G401 (cell line): ENCODE data around the gene ITGA3. TPM values are rescaled to one million over a fixed set of nuclear protein-coding genes. Genes with fewer than 3 reads are reported as not detected.

Experiments
- DNase-seq: peaks from one replicate; pipeline ENCODE4 v3.0.0-alpha.2; 2015; ENCODE audit warnings: low spot score
- in situ Hi-C: cut with HindIII; loops from 2 replicates; pipeline ENCODE4 v1.10.0; 2016; ENCODE audit warnings: low sequenced_read_pairs, mixed read lengths
- total RNA-seq: library from RNA; depleted of rRNA; stranded (reverse); fragments of >200 nt; shearing (Covaris generic); gene quantifications from 2 replicates; pipeline ENCODE4 v1.2.3, GENCODE V29; 2014

The ITGA3 gene
- total RNA-seq, 1 experiment from 2014 or later: 12.2 TPM

DNA sequence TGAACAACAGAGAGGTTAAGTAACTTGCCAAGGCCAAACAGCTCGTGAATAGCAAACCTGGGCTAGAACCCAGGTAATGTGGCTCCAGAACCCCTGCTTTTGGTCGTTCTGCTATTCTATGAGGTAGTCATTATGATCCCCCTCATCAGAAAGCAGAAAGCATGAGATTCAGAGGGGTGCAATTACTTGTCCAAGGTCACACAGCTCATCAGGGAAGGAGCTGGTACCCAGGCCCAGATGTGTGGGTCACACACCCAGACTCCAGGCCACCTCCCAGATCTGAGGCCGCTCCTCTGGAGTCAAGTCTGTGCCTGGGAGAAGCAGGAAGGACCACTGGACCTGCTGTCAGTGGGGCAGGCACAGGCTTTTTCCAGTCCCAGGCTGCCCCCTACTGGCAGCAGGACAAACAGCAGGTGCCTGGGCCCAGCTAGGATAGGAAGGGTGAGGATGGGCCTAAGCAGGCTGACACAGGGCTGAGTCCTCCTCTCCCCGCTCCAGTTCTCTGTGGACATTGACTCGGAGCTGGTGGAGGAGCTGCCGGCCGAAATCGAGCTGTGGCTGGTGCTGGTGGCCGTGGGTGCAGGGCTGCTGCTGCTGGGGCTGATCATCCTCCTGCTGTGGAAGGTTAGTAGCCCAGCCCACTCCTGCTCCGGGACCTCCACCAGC is 31.5 kb downstream of the ITGA3 start:
- DNase-seq: peak; percentile 63
- in situ Hi-C loops: no loop called here

- in situ Hi-C loops: no loop called here
- DNase-seq: no peak
Measured at GRCh38 chr17:50087912-50088405, 32.0 kb downstream of the ITGA3 start.

GRCh38 chr17:50088952-50089825 is 33.3 kb downstream of the ITGA3 start:
- in situ Hi-C loops: no loop called here
- no peak for DNase-seq

- no peak for DNase-seq
- in situ Hi-C loops: no loop called here
Measured at GRCh38 chr17:50090071-50090470, 34.2 kb downstream of the ITGA3 start.

DNA sequence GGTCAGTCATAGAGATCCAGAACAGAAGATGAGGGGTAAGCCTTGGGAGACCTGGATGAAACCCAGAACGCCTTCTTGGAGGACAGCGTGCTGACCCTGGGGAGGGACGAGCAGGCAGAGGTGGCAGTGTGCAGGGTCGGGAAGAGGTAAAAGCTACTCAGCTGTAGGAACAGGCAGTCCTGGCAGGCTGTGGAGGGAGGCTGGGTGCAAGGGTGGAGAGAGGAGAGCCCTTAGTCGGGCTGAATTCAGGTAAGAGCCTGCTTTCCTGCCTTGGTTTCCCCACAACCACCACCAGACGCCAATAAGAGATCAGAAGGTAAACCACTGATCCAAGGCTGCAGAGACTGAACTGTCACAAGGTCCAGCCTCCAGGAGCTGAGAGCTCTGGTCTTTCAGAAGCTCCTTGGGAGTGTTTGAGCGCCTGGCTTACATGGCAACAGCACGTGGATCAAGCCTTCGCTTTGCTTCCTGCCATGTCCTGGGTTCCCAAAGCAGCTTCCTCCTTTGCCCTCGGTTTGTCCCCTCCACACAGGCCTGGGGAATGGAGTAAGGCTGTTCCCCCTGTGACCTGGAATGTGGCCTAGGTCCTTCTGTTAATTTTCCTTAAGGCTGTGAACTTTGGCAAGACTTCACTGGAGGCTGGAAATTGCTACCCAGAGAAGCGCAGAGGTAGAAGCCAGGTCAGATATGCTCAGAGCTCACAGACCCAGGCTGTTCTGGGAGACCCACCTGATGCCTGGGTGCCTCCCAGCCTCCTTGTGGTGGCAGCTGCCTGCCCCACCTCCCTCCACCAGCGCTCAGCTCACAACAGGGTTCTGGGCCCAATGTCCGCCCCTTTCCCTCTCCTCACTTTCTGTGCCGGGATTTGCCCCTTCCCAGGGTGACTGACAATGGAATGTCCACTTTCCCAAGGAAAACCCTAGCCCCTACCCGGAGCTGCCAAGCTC is 35.3 kb downstream of the ITGA3 start:
- in situ Hi-C loops: no loop called here
- no peak for DNase-seq

GRCh38 chr17:50091918-50092285 is 36.0 kb downstream of the ITGA3 start:
- no peak for DNase-seq
- in situ Hi-C loops: no loop called here

- in situ Hi-C loops: no loop called here
Measured at GRCh38 chr17:50093246-50093645, 37.3 kb downstream of the ITGA3 start.

GRCh38 chr17:50093807-50094206 is 37.9 kb downstream of the ITGA3 start:
- in situ Hi-C loops: no loop called here
- DNase-seq: no peak

More at GRCh38 chr17:50093246-50093645, 37.3 kb downstream of the ITGA3 start:
- no peak for DNase-seq

DNA sequence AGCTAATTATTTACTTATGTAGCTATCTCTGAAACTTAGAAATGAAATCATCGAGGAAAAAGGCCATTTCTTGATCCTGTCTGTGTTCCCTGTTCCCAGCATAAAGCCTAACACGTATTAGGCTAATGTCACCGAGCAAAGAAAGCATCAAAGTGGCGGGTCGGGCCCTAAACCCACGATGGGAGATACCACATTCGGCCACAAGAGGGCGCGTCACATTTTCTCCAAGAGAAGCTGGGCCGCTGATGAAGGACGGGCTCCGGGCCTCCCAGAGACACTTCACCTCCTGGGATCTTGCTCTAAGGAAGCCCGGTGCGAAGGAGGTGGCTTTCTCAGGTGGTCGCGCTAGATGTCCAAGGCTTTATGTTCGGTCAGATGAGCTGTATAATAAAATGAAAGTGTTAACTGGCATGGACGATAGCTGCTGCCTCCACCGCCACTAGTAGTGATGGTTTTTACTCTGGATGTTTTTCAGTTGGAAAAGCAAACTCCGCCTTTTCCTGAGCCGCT is 38.4 kb downstream of the ITGA3 start:
- in situ Hi-C loops: no loop called here
- DNase-seq: peak; percentile 96

DNA sequence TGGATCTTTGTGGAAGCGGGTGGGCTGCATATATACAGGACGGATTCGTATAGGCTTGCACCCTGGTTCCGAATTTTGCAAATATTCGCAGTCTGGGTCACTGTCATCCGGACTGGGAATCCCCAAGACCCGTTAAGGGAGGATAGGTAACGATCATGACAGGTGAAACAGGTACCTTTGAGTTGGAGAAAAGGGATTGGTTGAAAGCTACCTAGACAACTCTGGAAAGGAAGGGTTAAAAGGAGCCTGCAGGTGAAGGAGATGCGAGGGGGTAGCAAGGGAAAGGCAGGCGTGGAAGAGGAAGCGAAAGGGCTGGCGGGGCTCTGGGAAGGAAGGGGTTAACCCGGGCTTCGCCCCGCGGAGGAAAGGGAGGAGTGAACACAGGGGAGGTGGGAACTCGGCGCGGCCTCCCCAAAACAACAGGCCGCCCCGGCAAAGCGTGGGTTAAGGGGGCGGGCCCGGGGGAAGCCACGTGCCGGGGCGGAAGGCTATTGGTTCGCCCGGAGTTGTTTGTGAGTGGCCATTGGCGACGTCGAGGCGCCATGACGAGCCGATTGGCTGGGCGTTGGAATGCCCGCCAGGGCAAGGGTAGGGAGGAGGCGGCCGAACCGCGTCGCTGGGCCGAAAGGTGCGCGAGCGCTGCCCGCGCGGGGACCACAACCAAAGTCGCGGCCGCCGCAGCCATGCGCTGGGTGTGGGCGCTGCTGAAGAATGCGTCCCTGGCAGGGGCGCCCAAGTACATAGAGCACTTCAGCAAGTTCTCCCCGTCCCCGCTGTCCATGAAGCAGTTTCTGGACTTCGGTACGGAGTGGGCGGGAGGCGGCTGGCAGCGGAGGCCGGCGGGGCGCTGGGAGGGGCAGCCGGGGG is 39.1 kb downstream of the ITGA3 start, which contains the start of gene PDK2:
Gene PDK2 (plus strand): TSS at position 599 of the 867 bp plus-strand sequence. CDS start 85 bp downstream, at position 684.
- in situ Hi-C loops: no loop called here
- DNase-seq: peak; percentile 97

GRCh38 chr17:50095626-50096037 is 39.7 kb downstream of the ITGA3 start:
- in situ Hi-C loops: no loop called here
- DNase-seq: no peak

DNA sequence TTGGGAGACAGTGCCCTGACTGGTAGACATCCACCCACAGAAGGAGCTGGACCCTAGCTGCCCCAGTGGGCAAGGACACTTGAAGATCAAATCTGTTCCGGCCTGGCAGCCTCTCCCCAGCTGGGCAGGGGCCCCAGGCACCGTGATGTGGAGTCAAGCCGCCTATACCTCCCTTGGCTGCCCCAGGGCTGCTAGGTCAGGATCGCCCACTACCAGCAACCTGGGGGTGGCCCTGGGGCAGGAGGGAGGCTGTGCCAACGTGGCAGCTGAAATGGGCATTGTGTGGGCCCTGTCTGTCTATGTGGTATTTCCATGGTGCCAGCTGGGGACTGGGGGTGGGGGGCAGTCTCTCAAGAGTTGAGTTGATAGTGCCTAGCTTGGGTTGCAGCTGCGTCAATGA is 40.2 kb downstream of the ITGA3 start:
- no peak for DNase-seq
- in situ Hi-C loops: no loop called here

GRCh38 chr17:50096758-50097157 is 40.8 kb downstream of the ITGA3 start:
- DNase-seq: no peak
- in situ Hi-C loops: no loop called here

DNA sequence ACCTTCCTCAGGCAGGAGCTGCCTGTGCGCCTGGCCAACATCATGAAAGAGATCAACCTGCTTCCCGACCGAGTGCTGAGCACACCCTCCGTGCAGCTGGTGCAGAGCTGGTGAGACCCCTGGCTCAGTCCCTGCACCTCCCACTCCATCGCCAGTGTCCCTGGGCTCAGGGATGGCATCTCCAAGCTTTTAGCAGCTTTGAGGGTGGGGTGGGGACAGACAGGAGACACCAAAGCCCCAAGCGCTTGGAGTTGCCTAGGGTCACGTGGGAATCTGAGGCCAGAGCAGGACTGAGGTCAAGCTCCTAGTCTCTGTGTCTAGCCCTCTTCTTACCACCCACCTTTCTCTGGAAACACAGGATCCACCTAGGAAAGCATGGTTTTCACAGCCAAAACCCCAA is 41.5 kb downstream of the ITGA3 start:
- no peak for DNase-seq
- in situ Hi-C loops: no loop called here

- DNase-seq: no peak
- in situ Hi-C loops: no loop called here
Measured at GRCh38 chr17:50097926-50098325, 42.0 kb downstream of the ITGA3 start.

DNA sequence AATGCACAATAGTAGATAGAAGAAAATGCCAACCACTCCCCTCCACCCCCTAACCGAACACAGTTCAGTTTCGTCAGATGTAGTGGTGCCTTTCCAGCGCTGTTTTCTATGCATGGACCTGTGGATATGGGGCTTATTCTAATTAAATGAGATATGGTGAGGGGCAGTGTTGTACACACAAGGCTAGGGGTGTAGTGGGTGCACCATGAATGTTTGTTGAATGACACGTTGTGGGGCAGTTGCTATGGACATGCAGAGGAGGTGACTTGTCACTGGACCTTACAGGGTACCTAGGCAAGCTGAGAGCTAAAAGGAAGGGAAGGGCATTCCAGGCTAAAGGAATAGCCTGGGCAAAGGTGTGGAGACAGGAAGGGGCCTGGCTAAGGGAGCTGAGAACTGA is 42.7 kb downstream of the ITGA3 start:
- in situ Hi-C loops: no loop called here

DNA sequence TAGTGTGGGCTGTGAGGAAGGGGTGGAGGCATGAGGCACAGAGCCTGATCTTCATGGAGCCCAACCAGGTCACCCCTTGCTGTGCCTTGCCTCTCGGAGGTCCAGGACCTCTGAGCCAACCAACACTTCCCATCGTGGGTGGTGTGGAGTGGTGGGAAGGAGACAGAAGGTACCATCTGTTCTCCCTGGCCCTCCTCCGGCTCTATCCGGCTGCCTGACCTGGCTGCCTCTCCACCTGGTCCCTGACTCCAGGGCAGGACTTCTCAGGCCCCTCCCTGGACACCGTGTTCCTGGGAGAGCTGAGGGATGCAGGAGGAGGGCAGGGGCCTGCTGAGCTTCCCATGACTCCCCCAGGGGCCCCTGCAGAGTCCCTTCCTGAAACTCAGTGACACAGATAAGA is 43.1 kb downstream of the ITGA3 start:
- peak; percentile 95 for DNase-seq
- in situ Hi-C loops: no loop called here

More for the DNA sequence above, 42.7 kb downstream of the ITGA3 start:
- DNase-seq: no peak

DNA sequence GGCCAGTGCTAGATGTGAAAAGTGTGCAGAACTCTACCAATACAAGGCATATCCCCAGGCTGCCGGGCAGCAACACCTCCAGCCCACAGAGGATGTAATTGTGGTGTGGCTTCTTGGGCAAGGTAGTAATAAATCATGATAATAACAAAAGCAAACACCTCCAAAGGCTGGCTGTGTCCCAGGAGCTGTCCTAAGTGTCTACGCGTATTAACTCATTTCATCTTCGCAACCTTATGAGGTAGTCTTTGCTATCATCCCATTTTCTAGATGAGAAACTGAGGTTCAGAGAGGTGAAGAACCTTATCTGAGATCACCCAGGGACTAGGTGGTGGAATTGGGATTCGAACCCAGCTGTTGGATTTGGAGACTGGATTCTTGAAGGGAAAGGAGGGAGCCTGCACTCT is 44.6 kb downstream of the ITGA3 start:
- no peak for DNase-seq
- in situ Hi-C loops: no loop called here
